GM18951 (cell line): ENCODE data around the gene FZR1.

ENCODE experiments used
- POLR2A ChIP-seq: IDR thresholded peaks from 4 replicates; pipeline ENCODE4 v1.6.1; 2011; ENCODE audit warnings: mild to moderate bottlenecking; ENCODE audit not compliant: insufficient read length, insufficient read depth; ENCODE audit errors: extremely low read depth
- in situ Hi-C: fragments of 300-500 bp; cut with MboI; formaldehyde crosslinking; loops from one replicate; pipeline ENCODE4 v1.12.0; 2022; ENCODE audit warnings: low sequenced_read_pairs, mixed read lengths, inconsistent platforms; ENCODE audit not compliant: unreplicated experiment

Gene FZR1

GRCh38 chr19:3537438-3538240, 31.5 kb downstream of the FZR1 start:
- no peak for TF ChIP-seq POLR2A
- in situ Hi-C loops = no loop called here

DNA sequence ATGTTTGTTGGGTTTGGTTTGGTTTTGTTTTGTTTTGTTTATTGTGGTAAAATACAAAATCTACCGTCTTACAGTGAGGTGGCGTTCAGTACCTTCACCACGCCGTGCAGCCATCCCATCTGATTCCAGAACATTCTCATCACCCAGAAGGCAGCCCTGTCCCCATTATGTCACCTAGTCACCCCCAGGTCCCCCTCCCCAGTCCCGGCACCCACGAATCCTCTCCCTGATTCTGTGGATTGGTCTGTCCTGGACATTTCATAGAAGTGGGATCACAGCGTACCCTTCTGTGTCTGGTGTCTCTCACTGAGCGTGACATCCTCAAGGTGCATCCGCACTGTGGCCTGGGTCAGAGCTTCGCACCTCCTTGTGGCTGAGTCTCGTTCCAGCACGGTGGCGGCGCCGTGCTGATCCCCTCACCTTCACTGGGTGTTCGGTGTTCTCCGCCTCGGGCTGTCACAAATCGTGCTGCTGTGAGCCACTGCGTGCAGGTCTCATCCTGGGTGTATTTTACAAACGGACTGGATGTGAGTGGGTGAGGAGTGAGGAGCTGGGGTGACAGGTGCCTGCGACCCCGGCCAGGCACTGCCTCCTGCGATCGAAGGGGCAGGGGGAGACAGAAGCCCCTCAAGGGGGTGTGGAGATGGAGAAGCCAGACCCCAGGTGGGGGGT, 32.3 kb downstream of the FZR1 start:
- TF ChIP-seq POLR2A = no peak
- in situ Hi-C loops = no loop called here

GRCh38 chr19:3538965-3539755, 33.0 kb downstream of the FZR1 start, which contains the start of gene TEKTIP1:
TEKTIP1 (plus strand) TSS chr19:3539174; CDS start chr19:3539178, 4 bp downstream.
- no peak for TF ChIP-seq POLR2A
- in situ Hi-C loops = no loop called here

DNA sequence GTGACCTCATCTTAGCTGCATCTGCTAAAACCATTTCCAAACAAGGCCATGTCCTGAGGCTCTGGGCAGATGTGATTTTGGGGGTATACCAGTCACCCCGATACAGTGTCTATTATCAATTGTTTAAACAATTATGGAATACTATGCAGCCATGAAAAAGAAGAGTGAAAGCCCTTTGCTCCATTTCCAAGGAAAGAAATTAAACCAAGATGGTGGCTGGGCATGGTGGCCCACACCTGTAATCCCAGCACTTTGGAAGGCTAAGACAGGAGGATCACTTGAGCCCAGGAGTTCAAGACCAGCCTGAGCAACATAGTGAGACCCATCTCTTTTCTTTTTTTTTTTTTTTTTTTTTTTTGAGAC, 33.6 kb downstream of the FZR1 start:
- TF ChIP-seq POLR2A = no peak
- in situ Hi-C loops = no loop called here

DNA sequence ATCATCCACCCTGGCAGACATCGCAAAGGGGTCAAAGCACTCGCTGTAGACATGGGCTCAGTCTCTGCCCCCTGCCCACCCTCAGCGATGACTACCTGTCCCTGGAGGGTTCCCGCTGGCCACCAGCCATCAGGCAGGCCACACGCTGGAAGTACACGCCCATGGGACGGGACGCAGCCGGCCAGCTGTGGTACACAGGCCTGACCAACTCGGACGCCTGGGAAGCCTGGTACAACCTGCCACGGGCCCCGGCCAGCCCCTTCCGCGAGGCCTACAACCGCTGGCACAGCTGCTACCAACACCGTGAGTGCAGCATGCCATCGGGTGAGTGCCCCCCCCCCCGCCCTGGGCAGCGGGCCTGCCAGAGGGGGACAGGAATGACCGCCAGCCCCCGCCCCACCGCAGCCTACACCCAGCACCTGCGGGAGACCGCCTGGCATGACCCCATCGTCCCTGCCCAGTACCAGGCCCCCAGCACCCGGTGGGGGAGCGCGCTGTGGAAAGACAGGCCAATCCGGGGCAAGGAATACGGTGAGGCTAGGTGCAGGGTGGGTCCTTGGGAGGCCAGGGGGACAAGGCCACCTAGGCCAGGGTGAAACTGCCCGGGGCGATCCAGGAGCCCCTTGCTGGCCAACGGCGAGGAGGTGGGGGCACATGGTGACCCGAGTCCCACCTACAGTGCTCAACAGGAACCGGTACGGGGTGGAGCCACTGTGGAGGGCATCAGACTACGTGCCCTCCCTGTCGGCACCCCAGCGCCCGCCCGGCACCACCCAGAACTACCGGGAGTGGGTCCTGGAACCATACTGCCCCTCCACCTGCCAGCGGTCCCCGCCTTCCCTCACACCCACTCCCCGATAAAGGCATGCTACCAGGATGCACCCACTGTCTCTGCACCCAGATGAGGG, 37.3 kb downstream of the FZR1 start:
- TF ChIP-seq POLR2A = no peak
- in situ Hi-C loops = no loop called here

DNA sequence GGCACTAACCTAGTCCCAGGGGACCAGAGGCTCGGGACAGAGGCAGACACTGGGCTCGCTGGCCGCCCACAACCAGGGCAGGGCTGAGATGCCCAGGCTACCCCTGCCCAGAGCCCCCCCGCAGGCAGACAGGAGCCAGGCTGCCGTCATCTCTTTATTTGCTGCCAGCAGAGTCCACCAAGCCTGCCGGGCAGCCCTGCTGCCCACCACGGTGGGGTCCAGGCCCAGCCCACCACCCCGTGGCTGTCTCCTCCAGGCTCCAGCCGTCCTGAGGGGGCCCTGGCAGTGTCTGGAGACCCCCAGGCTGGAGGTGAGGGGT, 37.9 kb downstream of the FZR1 start:
- no peak for TF ChIP-seq POLR2A
- in situ Hi-C loops = no loop called here

DNA sequence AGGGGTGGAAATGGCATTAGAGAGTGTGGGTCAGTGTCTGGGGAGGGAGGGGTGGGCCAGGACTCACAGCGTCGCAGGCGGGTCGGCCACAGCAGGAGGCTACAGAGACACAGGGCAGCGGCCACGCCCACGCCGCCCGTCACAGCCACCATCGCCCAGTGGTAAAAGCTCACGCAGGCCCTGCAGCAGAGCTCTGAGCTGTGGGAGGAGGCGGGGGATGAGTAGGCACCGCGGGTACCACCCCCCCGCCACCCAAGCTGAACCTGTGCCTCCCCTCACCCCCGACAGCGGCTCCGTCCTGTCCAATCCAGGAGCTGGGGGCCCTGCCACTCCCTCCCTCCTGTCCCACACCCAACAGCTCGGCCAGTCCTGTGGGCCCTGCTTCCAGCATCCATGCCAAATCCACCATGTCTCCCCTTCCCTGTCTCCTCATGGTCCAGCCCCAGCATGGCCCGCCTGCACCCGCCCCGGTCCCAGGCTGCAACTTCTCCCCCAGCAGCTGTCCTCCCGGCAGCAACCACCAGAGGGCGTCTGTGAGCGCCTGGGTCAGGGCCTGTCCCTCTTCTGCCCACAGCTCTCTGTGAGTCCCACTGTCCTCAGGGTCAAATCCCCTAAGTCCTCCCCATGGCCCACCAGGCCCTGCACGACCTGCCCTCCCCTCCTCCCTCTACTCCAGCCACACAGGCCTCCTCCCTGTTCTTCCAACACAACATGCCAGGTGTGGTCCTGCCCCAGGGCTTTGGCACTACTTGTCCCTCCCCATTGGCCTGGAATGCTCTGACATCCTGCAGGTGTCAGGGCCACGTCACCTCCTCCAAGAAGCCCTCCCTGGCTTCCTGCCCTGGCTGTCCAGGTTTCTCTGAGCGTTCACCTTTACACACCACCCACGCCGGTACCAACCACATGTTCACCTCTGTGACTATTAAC, 38.9 kb downstream of the FZR1 start:
- no peak for TF ChIP-seq POLR2A
- in situ Hi-C loops = no loop called here

DNA sequence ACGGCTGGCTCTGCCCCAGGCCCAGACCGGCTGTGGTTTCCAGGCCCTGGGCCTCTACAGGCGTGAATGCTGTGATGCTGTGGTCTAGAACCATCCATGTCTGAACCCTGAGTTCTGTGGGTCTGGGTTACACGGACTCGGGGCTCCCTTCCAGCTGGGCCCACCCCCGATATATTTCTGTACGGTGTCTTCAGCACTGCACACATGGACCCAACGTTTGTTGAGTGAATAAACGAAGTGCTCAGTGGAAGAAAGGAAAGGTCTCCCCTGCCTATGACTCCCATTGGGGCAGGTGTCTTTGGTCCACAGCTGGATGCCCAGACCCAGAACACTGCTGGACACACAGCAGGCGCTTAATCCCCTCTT, 39.5 kb downstream of the FZR1 start:
- in situ Hi-C loops = no loop called here
- no peak for TF ChIP-seq POLR2A

DNA sequence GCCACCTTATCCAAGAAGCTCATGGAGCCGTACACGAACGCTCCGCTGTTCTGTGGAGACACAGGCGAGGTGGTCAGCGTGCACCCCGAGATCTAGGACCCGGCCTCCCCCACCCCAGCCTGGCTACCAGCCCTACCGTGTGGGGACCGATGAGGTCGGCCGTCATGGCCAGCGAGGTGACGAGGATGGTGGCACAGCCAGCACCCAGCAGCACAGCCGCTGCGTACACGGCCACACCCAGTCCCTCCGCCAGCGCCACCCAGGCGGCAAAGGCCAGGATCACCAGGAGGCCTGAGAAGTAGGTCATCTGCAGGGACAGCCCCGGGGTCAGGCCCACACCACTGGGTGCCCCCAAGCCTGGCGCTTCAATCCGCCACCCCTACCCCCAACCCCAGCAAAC, 40.0 kb downstream of the FZR1 start:
- TF ChIP-seq POLR2A = peak; percentile 12
- in situ Hi-C loops = no loop called here

- TF ChIP-seq POLR2A = no peak
- in situ Hi-C loops = no loop called here
Observed at GRCh38 chr19:3547301-3547731, 41.2 kb downstream of the FZR1 start.

- in situ Hi-C loops = no loop called here
- no peak for TF ChIP-seq POLR2A
Observed at GRCh38 chr19:3547767-3548282, 41.7 kb downstream of the FZR1 start.
